LNCaP clone FGC (cell line): ENCODE results near the gene HNRNPC.

Experiments used
- DNase-seq: peaks from one replicate; pipeline ENCODE4 v3.0.0-alpha.2; 2011; ENCODE audit warnings: low read depth
- H3K4me3 ChIP-seq: 2 replicates; pipeline ENCODE4 v1.5.1; 2011; ENCODE audit warnings: mild to moderate bottlenecking, low read depth, low read length, control low read depth
- TF ChIP-seq, protein P1 (sequence below): IDR thresholded peaks from 2 replicates; pipeline ENCODE4 v1.5.1; 2012; ENCODE audit warnings: mild to moderate bottlenecking; ENCODE audit not compliant: control insufficient read depth, insufficient read depth; ENCODE audit errors: extremely low read depth

The HNRNPC gene

DNA sequence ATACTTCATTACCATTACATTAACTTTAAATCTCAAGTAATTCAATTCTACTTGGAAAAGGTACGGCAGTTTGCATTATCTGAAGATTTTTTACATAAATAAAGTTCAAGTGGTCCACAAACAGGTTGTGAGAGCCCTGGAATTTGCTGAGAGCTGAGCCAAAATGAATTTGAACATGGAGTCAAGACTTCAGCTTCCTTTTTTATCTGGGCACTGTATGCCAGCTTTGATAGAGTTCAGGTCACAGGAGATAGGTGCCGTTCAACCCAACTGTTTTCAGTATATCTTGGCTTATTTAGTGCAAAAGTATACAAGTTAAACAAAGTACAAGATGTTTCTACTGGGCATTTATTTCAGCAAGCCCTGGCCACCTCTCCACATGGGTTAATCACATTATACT, 28.8 kb downstream of the HNRNPC start:
- no peak overlapping the region for H3K4me3 ChIP-seq
- no peak for DNase-seq
- TF ChIP-seq, protein P1, sequence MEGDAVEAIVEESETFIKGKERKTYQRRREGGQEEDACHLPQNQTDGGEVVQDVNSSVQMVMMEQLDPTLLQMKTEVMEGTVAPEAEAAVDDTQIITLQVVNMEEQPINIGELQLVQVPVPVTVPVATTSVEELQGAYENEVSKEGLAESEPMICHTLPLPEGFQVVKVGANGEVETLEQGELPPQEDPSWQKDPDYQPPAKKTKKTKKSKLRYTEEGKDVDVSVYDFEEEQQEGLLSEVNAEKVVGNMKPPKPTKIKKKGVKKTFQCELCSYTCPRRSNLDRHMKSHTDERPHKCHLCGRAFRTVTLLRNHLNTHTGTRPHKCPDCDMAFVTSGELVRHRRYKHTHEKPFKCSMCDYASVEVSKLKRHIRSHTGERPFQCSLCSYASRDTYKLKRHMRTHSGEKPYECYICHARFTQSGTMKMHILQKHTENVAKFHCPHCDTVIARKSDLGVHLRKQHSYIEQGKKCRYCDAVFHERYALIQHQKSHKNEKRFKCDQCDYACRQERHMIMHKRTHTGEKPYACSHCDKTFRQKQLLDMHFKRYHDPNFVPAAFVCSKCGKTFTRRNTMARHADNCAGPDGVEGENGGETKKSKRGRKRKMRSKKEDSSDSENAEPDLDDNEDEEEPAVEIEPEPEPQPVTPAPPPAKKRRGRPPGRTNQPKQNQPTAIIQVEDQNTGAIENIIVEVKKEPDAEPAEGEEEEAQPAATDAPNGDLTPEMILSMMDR = no peak

DNA sequence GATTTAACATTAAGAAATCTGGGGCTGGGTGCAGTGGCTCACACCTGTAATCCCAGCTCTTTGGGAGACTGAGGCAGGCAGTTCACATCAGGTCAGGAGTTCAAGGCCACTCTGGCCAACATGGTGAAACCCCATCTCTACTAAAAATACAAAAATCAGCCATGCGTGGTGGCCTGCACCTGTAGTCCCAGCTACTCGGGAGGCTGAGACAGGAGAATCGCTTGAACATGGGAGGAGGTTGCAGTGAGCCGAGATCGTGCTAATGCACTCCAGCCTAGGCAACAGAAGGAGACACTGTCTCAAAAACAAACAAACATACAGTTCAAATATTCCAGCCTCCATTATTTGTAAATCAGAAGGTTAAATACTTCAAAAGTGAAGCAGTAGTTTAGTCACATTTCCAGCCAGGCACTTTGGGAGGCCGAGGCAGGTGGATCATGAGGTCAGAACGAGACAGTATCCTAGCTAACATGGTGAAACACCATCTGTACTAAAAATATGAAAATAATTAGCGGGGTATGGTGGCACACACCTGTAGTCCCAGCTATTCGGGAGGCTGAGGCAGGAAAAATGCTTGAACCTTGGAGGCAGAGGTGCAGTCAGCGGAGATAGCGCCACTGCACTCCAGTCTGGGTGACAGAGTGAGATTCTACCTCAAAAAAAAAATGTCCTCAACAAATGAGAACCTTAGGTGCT, 30.3 kb downstream of the HNRNPC start:
- TF ChIP-seq, protein P1 = no peak
- H3K4me3 ChIP-seq = no peak overlapping the region
- no peak for DNase-seq

DNA sequence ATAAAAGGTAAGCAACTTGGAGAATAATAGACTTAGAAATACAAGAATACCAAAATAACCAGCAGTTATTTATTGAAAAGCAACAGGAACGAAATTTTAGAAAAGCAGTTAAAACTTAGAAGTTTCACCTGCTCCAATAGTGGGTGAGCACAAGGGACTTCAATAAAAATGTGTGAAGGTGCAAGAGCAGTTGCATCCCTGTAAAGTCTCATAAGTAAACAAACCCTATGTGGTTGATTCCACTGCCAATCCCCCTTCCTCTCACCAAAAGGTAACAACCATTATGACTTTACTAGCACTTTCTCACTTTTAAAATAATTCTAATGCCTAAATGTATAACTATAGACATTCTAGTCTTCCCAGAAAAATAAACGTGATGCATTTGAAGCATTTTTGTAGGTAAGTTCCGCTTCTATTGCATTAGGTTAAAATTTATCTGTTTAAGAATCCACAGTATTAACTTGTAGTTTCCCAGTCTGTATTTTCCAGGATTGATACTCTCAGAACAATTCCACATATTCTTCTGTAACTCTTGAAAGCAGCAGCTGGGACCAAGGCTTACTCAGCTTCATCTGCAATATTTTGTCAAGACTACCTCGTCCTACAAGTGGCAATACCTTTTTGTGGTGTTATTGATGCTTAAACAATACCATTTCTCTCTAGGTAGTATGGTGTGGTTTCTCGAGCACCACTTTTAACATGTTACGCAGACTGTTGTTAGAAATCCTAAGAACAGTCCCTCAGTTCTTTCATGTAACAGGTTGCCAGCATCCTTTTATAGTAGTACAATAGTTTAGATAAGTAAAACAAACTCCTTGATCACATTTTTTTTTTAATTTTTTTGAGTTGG, 32.1 kb downstream of the HNRNPC start:
- no peak overlapping the region for H3K4me3 ChIP-seq
- TF ChIP-seq, protein P1 = no peak
- no peak for DNase-seq

DNA sequence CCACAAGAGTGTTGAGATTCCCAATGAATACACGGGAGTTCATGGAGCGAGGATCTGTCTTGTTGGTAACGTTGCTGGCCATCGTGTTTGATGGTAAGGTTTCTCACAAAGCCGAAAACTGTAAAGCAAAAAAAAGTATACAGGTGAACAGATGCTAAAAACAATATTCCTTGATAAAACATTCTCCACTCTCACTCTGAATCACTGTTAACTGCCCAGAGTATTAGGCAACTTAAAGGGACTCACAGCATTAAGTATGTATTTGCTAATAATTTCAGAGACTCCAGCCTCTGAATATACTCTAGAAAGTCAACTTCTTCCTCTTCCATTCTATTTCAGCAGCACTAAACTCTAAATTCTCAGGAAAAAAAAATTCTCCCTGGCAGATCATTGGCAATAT, 35.1 kb downstream of the HNRNPC start:
- no peak overlapping the region for H3K4me3 ChIP-seq
- no peak for DNase-seq
- TF ChIP-seq, protein P1 = no peak

DNA sequence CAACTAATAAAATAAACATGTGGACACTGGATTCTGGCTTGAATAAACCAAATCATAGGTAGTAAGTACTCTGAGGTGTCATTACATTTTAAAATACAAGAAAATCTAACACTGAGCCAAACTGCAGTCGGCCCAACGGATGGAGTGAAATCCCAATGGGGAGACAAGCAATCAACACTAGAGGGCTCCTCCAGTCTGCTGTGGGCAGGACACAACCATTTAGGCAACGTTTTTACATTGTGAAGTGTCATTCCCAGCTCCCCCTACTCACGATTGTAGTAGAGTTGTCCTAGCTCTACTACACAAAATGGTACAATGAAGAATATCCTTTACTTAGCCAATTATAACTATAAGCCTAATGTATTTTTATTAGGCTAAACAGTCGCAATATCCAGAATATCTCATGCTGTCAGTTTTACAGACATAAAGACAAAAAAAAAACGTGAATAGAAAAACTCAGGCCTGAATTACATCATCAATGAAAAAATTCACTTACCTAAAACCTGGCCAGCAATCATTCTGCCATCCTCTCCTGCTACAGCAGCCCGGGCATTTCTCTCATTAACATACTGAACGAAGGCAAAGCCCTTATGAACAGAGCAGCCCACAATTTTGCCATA, 35.7 kb downstream of the HNRNPC start:
- DNase-seq = no peak
- H3K4me3 ChIP-seq = no peak overlapping the region
- TF ChIP-seq, protein P1 = peak; percentile 52; the same call in 1 of the 2 replicates

DNA sequence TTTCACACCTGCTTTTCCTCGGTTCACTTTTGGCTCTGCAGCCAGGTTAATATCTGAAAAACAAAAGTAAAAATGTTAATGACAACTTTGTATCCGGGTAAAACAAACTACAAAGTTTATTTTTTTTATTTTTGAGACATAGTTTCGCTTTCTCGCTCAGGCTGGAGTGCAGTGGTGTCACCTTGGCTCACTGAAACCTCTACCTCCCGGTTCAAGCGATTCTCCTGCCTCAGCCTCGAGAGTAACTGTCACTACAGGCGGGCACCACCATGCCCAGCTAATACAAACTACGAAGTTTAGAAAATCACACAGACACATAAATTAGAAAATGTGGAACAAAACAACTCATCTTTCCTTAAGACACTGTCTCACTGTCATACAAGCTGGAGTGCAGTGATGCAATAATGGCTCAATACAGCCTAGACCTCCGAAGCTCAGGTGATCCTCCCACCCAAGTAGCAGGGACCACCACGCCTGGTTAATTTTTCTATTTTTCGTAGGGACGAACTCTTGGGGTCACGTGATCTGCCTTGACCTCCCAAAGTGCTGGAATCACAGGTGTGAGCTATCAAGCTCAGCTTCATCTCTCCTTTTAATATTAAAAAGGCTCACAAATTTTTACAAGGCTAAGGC, 38.1 kb downstream of the HNRNPC start:
- no peak for DNase-seq
- H3K4me3 ChIP-seq = no peak overlapping the region
- TF ChIP-seq, protein P1 = no peak
